ES-I3 (cell line): ENCODE measurements around the gene TMPRSS2.

ENCODE experiments used
- H3K36me3 ChIP-seq: 2 replicates; pipeline ENCODE4 v1.6.1; 2013; ENCODE audit warnings: mild to moderate bottlenecking, low read length, control low read depth, moderate library complexity; ENCODE audit not compliant: insufficient read depth
- H3K4me1 ChIP-seq: 2 replicates; pipeline ENCODE4 v1.6.1; 2013; ENCODE audit warnings: mild to moderate bottlenecking, control low read depth, low read length; ENCODE audit not compliant: insufficient read depth
- H3K9ac ChIP-seq: 2 replicates; pipeline ENCODE4 v1.6.1; 2013; ENCODE audit warnings: low read depth, mild to moderate bottlenecking, low read length, moderate library complexity
- H3K9me3 ChIP-seq: 2 replicates; pipeline ENCODE4 v1.6.1; 2013; ENCODE audit warnings: mild to moderate bottlenecking, low read length, moderate library complexity; ENCODE audit not compliant: control insufficient read depth, insufficient read depth

Gene TMPRSS2

DNA sequence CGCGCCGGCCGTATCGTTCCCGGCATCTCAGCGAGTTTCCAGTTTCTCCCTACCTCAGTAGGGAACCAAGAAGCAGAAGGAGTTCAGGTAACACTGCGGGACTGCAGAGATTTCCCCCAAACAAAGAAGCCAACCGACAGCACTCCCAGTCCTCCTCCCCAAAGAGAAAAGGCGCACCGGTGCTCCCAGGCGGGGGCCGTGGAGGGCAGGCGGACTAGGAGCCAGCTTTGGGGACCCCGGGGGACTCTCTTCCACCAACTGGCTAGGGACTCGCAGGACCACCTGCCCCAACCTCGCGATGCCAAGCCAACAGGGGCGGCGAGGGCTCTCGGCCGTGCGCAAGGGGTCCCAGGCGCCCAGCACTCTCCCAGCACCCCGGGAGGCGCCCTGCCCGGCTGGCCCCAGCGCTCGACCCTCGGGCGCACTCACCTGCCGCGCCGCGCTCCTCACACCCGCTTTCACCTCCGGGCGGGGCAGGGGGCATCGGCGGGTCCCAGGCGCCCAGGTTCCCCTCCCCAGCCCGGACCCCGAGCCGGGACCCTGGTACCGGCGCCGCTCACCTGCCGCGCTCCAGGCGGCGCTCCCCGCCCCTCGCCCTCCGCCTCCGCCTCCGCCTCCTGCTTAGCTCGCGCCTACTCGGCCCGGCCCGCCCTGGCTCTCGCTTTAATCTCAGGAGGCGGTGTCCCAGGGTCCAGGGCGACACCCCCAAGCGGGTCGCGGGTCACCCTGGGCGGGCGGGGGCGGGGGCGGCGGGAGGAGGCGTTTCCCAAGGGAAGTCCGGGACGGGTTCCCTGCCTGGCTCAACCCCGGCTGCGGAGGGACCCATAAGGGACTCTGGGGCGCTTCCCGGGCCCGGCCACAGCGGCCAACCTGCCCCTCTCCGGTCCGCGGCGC lies at the start of gene TMPRSS2:
Gene TMPRSS2 (minus strand): TSS at position 638 of the 894 bp plus-strand sequence. CDS start 10,025 bp downstream, outside the sequence.
- H3K4me1 ChIP-seq = 0 out of 2 replicates have a peak, but pooled peaks cover 4% of the 10 kb centered on the region
- H3K9me3 ChIP-seq = no peaks in the 10 kb centered on the region
- H3K9ac ChIP-seq = peak within 1 kb of the TSS; percentile 67
- no peaks in the 10 kb centered on the region for H3K36me3 ChIP-seq

DNA sequence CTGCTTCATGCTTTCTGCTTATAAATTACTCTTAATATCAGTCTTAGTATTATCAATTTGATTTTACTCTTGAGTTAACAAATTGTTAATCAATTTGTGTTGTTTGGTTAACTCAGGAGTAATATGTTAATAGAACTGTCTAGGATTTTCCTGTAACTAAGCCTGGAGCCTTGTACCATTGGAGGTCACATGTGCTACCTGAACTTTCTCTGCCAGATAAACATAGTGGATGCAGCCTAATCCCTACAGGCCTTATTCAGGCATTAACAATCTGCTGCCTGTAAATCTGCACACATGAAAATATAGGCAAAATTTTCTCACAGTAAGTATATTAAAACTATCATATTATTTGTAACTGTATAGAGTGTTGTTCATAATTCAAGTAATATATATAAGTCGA lies 47.1 kb upstream of the TMPRSS2 start:
- Histone ChIP-seq H3K4me1 (no peaks in the 10 kb centered on the region), H3K36me3 (no peaks in the 10 kb centered on the region), H3K9me3 (no peaks in the 10 kb centered on the region), H3K9ac (no peak overlapping the region)

DNA sequence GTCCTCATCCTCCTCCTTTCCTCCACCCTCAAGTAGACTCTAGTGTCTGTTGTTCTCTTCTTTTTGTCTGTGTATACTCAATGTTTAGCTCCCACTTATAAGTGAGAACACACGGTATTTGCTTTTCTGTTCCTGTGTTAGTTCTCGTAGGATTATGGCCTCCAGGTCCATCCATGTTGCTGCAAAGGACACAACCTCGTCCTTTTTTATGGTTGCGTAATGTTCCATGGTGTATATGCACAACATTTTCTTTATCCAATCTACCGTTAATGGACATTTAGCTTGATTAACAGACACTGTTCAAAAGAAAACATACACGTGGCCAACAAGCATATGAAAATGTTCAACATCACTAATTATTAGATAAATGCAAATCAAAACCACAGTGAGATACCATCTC lies 44.3 kb upstream of the TMPRSS2 start:
- H3K9me3 ChIP-seq = no peaks in the 10 kb centered on the region

GRCh38 chr21:41548781-41549180 lies 40.8 kb upstream of the TMPRSS2 start:
- Histone ChIP-seq H3K9me3 (no peaks in the 10 kb centered on the region), H3K36me3 (no peaks in the 10 kb centered on the region), H3K4me1 (no peaks in the 10 kb centered on the region), H3K9ac (no peak overlapping the region)

More for the DNA sequence above, 44.3 kb upstream of the TMPRSS2 start:
- H3K4me1 ChIP-seq = no peaks in the 10 kb centered on the region
- H3K36me3 ChIP-seq = no peaks in the 10 kb centered on the region
- H3K9ac ChIP-seq = no peak overlapping the region

- Histone ChIP-seq H3K9me3 (no peaks in the 10 kb centered on the region), H3K9ac (no peak overlapping the region), H3K4me1 (no peaks in the 10 kb centered on the region), H3K36me3 (no peaks in the 10 kb centered on the region)
These were observed 39.2 kb upstream of the TMPRSS2 start for GRCh38 chr21:41547111-41547510.

- Histone ChIP-seq H3K9ac (no peak overlapping the region), H3K36me3 (no peaks in the 10 kb centered on the region), H3K4me1 (no peaks in the 10 kb centered on the region), H3K9me3 (no peaks in the 10 kb centered on the region)
These were observed 37.8 kb upstream of the TMPRSS2 start for GRCh38 chr21:41545500-41546359.

GRCh38 chr21:41542727-41543126 lies 34.8 kb upstream of the TMPRSS2 start:
- Histone ChIP-seq H3K9ac (no peak overlapping the region), H3K36me3 (no peaks in the 10 kb centered on the region), H3K4me1 (no peaks in the 10 kb centered on the region), H3K9me3 (no peaks in the 10 kb centered on the region)

- Histone ChIP-seq H3K9ac (no peak overlapping the region), H3K9me3 (no peaks in the 10 kb centered on the region), H3K4me1 (no peaks in the 10 kb centered on the region), H3K36me3 (no peaks in the 10 kb centered on the region)
These were observed 29.4 kb upstream of the TMPRSS2 start for GRCh38 chr21:41537356-41537755.

- H3K36me3 ChIP-seq = no peaks in the 10 kb centered on the region
- H3K4me1 ChIP-seq = no peaks in the 10 kb centered on the region
- H3K9me3 ChIP-seq = no peaks in the 10 kb centered on the region
- no peak overlapping the region for H3K9ac ChIP-seq
These were observed 28.8 kb upstream of the TMPRSS2 start for GRCh38 chr21:41536827-41537103.

- Histone ChIP-seq H3K36me3 (no peaks in the 10 kb centered on the region), H3K9me3 (no peaks in the 10 kb centered on the region), H3K9ac (no peak overlapping the region), H3K4me1 (no peaks in the 10 kb centered on the region)
These were observed 28.3 kb upstream of the TMPRSS2 start for GRCh38 chr21:41536076-41536826.

DNA sequence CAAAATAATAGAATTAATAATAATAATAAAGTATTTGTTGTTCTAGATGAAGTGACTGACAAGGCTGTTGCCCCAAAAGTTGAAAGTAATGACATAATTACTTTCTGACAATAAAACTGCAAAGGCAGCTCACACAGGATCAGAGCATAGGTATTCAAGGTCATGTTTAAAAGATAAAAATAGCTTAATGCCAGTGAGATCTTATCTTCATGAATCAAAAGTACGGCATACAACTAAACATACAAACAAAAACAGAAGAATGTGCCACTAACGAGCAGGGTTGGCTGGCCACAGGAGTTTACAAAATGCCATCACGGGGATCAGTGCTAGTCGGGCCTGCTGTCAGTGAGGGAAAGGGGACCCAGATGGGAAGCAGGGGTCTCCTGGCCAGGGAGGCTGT lies 22.4 kb upstream of the TMPRSS2 start:
- Histone ChIP-seq H3K9ac (no peak overlapping the region), H3K9me3 (no peaks in the 10 kb centered on the region), H3K36me3 (no peaks in the 10 kb centered on the region), H3K4me1 (no peaks in the 10 kb centered on the region)

- H3K36me3 ChIP-seq = no peaks in the 10 kb centered on the region
- no peak overlapping the region; the same call in 1 of the 2 replicates for H3K9ac ChIP-seq
- no peaks in the 10 kb centered on the region for H3K9me3 ChIP-seq
- H3K4me1 ChIP-seq = no peaks in the 10 kb centered on the region
These were observed 21.8 kb upstream of the TMPRSS2 start for GRCh38 chr21:41529769-41530168.

- Histone ChIP-seq H3K4me1 (no peaks in the 10 kb centered on the region), H3K36me3 (no peaks in the 10 kb centered on the region), H3K9me3 (no peaks in the 10 kb centered on the region), H3K9ac (no peak overlapping the region)
These were observed 18.6 kb upstream of the TMPRSS2 start for GRCh38 chr21:41526478-41527087.

DNA sequence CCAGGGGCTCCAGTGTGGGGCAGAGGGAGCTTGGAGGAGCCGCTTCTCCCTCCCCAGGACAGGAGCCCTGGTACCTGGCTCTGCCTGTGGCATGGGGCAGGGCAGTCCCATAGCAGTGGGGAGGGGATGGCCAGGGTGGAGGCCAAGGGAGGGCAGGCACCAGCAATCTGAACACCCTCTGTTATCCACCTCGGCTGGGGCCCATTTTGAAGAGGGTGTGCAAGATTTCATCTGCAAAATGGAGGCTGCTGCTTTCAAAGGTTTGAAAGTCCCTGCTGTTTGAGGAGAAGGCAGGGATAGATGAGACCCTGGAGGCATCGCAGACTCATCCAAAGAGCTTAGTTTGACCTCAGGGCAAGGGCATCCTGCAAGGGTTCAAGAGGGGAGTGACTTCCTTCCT lies 15.2 kb upstream of the TMPRSS2 start:
- H3K4me1 ChIP-seq = no peaks in the 10 kb centered on the region
- H3K9me3 ChIP-seq = no peaks in the 10 kb centered on the region; the same call in 1 of the 2 replicates
- H3K9ac ChIP-seq = no peak overlapping the region

More for the DNA sequence above, 15.2 kb upstream of the TMPRSS2 start:
- no peaks in the 10 kb centered on the region for H3K36me3 ChIP-seq
